GM10266 (cell line): ENCODE results near the gene AUTS2.

Experiments
- DNase-seq: peaks from one replicate; pipeline ENCODE4 v3.0.0; 2012; ENCODE audit errors: extremely low spot score
- TF ChIP-seq, protein P1 (sequence below): IDR thresholded peaks from 2 replicates; pipeline ENCODE4 v1.5.1; 2012; ENCODE audit warnings: mild to moderate bottlenecking, low read depth; ENCODE audit not compliant: control insufficient read depth, insufficient read depth; ENCODE audit errors: missing control alignments

The AUTS2 gene

DNA sequence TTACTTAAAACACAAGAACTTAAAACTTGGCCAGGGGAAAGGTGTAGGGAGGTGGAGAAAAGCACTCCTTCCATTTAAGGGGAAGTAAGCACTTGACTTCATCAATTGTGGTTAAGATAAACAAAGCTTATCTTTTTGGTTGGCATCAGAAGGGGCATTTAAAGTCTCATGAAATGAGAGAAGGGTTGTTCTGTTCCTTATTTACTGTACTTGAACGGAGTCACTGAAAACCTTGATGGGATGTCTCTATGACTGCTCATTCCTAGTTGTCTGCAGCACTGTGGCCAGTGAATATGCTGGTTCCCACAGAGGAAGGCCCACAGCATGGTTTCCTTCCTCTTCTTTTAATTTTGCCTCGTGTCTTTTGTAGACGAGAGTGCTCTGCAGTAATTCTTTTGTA is 229.3 kb downstream of the AUTS2 start:
- TF ChIP-seq, protein P1, sequence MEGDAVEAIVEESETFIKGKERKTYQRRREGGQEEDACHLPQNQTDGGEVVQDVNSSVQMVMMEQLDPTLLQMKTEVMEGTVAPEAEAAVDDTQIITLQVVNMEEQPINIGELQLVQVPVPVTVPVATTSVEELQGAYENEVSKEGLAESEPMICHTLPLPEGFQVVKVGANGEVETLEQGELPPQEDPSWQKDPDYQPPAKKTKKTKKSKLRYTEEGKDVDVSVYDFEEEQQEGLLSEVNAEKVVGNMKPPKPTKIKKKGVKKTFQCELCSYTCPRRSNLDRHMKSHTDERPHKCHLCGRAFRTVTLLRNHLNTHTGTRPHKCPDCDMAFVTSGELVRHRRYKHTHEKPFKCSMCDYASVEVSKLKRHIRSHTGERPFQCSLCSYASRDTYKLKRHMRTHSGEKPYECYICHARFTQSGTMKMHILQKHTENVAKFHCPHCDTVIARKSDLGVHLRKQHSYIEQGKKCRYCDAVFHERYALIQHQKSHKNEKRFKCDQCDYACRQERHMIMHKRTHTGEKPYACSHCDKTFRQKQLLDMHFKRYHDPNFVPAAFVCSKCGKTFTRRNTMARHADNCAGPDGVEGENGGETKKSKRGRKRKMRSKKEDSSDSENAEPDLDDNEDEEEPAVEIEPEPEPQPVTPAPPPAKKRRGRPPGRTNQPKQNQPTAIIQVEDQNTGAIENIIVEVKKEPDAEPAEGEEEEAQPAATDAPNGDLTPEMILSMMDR, result no peak
- DNase-seq, result no peak

DNA sequence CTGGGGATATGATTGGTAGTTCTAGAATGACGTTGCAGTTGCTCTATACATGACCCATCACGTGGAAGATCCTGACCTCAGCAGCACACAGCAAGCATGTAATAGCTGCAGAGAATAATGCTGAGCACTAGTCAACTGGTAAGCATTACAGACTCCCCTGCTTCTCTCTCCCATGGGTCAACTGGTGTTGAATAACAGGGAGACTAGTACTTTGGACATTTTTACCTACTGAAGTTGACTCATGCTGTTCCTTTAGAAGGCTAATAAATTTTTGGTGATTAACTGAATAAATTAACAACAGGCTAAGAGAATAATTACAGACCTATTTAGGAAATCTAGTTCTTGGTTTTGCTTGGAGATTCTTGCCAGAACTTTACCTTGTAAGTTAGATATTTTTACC is 234.1 kb downstream of the AUTS2 start:
- DNase-seq, result no peak
- TF ChIP-seq, protein P1, result no peak

DNA sequence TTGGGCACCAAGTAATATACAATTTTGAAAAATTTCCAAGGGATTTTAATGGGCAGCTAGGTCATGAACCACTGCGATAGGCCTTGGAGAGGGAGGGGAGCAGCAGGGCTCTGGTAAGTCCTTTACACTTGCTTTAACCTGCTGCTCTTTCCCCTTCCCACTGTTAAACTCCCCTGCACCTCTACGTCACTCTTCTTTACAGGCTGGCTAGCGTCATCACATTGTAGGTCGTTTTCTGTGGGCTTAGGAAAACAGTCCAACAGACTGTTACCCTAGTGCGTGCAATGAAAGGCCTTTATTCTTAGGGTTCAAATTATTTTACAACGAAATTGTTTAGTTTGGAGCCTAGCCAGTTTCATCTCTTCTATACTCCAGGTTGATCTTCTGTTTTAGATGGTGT is 235.7 kb downstream of the AUTS2 start:
- no peak for DNase-seq
- TF ChIP-seq, protein P1, result no peak

DNA sequence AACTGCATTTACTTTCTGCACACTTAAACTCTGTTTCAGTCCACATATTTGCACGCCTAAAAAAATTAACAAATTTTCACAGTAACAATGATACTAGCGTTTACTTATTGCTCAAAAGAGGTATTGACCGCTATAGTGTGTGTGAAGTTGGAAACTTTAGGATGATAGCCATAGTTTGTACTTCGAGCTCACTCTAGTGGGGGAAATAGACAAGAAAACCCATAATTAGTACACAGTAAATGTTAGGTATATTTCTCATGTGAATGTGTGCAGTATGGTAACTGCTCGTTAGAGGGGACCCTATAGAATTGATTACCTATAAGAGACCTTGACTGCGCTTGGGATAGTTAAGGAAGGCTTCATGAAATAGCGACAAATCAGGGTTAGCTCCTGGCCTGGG is 238.4 kb downstream of the AUTS2 start:
- DNase-seq, result no peak
- TF ChIP-seq, protein P1, result no peak

DNA sequence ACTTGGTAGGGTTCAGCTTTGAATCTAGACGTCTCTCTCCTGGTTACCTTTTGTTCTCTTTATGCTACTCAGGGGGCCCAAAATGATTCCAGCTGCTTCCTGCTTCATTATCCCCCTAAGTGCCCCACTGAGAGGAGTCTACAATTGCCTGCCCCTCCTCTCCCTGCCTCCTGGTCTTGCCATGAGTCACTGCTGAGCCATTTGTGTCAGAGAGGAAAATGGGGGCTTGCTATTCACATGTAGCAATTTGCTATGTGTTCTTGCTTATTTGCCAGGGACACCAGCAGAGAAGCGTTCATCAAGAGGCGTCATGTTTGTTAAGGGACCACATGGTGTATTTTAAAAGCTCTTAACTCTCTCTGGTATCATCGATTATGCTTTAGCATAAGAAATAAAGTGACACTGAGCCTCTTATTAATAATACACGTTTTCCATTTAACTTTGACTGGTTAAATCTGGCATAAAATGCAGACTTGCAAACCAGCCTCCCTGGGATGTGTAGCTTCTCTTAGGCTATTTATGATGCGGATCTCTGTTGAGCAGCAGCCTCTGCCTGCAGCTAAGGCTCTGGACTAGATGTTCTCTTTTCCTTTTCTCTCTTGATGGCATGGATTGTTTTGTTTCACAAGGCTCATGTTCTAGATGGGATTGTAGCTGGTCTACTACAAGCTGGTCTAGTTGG is 239.3 kb downstream of the AUTS2 start:
- TF ChIP-seq, protein P1, result no peak
- no peak for DNase-seq

DNA sequence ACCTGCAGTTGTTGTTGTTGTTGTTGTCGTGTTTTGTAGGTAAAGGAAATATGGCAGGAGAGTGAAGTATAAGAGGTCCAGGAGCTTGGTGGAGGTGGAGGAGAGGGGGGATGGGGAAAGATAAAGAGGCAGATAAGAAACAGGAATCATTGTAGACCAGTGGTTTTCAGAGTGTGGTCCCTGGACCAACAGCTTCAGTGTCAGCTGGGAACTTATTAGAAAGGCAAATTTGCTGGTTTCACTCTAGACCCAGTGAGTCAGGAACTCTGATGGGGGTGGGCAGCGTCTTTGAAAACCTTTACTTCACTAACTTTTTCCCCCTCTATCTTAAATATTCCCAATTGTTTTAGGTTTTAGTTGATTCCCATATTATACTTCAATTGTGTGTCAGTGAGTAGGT is 241.5 kb downstream of the AUTS2 start:
- no peak for DNase-seq
- TF ChIP-seq, protein P1, result no peak

DNA sequence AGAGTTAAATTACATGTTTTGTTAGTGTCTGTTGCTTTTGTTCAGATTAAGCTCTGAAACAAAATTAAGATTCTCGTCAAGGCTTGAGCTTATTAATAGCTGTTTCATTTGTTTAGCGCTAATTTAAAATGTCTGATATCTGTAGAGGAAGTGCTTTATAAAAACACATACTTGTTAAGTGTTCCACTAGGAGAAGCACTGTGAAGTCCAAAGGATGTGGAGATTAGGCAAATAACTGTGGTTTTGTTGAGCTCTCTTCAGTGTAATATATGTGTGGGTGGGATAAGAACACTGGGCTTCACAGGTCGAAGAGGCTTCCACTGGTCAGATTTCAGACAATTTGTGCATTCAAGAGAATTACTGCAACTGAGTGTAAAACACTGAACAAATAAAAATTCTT is 242.0 kb downstream of the AUTS2 start:
- TF ChIP-seq, protein P1, result no peak
- DNase-seq, result no peak
